Measurements from ENCODE around the gene FREM1.

DNA sequence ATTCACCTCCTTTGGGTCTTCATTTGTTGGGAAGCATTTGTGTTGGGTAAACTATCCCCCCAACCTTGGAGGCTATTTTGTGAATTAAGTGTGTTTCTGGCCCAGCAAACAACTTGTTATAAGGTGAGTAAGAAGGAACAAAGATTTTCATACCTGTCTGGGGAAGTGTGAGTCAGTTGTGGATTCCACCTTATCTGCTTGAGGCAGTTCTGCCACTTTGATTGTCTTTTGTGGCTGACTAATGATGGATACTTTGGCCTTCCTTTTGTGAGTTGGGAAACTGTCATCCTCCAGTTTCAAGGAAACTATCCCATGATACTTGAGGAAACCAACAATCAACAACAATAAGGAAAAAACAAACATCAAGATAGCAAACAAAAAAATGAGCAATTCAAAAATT is 163.1 kb downstream of the FREM1 start:
- TF ChIP-seq, protein P1, sequence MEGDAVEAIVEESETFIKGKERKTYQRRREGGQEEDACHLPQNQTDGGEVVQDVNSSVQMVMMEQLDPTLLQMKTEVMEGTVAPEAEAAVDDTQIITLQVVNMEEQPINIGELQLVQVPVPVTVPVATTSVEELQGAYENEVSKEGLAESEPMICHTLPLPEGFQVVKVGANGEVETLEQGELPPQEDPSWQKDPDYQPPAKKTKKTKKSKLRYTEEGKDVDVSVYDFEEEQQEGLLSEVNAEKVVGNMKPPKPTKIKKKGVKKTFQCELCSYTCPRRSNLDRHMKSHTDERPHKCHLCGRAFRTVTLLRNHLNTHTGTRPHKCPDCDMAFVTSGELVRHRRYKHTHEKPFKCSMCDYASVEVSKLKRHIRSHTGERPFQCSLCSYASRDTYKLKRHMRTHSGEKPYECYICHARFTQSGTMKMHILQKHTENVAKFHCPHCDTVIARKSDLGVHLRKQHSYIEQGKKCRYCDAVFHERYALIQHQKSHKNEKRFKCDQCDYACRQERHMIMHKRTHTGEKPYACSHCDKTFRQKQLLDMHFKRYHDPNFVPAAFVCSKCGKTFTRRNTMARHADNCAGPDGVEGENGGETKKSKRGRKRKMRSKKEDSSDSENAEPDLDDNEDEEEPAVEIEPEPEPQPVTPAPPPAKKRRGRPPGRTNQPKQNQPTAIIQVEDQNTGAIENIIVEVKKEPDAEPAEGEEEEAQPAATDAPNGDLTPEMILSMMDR (IDR thresholded peaks at IDR 0.05; ENCODE audit: insufficient read depth, low read length, poor library complexity, severe bottlenecking), result no peak
- TF ChIP-seq EZH2phosphoT487 (conservative IDR thresholded peaks at IDR 0.05; ENCODE audit: low read length), result no peak

Measured in SU-DHL-6 (cell line).